ENCODE data around the gene CCKAR. TPM values are rescaled to one million over a fixed set of nuclear protein-coding genes. Genes with fewer than 3 reads are reported as not detected.

Gene CCKAR
- polyA plus RNA-seq (2013) = not detected

DNA sequence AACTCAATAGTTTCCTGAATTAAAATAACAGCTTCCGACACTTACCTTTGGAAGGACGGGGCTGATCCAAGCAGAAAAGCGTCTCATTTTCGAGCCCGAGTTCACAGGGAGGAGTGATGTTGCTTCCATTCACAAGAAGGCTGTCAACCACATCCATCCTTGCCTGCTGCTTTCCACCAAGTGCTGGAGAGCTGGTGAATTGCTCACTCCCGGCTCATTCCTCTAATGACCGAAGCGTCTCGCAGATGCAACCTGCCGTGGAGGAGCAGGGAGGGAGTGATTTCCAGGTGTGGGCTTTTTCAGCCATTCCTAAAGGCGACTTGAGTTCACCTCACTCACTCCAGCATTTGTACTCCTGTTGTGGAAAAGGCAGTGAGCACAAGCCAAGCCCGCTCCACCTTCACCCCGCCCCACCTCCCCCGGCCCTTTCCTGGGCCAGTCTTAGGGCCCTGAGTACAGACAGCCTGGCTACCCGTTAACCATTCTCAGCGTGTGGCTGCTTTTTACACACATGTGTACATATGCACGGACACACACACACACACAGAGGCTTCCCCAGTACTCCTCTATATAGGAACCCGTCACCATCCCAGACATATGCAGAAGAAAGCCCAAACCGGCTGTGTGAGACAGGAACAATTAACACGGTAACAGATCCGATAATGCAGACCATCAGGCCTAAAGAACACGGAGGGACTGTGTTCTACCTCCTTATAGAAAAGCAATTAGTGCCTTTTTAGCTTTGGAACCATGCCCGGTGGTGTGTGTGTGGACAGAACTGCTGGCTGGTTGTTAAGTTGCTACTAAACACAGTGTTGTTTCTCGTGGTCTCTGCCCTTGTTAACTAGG, at the start of gene CCKAR:
TSS of gene CCKAR (minus strand) at position 374 of the 849 bp plus-strand sequence. CDS start at position 157, 217 bp downstream.
- no peak for DNase-seq
- Histone ChIP-seq H3K9me3 (ENCODE audit: control extremely low read depth in 1 of 5, control insufficient read depth in 4 of 5, insufficient read depth in 2 of 5, low read depth in 1 of 5, low read length in 4 of 5) (peaks cover 0 to 4% (median 0%) of the 10 kb centered on the region in 5 experiments), H3K27me3 (replicated peaks in 2 of 5; ENCODE audit: control insufficient read depth in 4 of 5, insufficient read depth in 5 of 5, low read length in 4 of 5) (peaks cover 0 to 13% (median 2%) of the 10 kb centered on the region in 5 experiments), H3K36me3 (ENCODE audit: control insufficient read depth in 4 of 4, insufficient read depth in 4 of 4, low read length in 3 of 4) (no peaks in the 10 kb centered on the region), H3K4me1 (ENCODE audit: control extremely low read depth in 1 of 4, control insufficient read depth in 4 of 4, insufficient read depth in 4 of 4, low read length in 3 of 4) (no peaks in the 10 kb centered on the region), H3K4me3 (ENCODE audit: control insufficient read depth in 1 of 7, extremely low read depth in 1 of 7, insufficient read depth in 4 of 7, low read depth in 2 of 7, low read length in 6 of 7) (no peak within 1 kb of the TSS), H3K27ac (ENCODE audit: insufficient read depth in 1 of 2, low read depth in 1 of 2, low read length in 2 of 2, poor library complexity in 1 of 2, severe bottlenecking in 2 of 2) (no peak within 1 kb of the TSS)
- ChIA-PET POLR2A (no interaction called here), CTCF (interaction anchor here (1.7 kb wide), 1 partner anchor 8 kb away, joined by 4 read pairs; no protein-coding TSS in a partner anchor)
- WGBS (ENCODE audit: insufficient coverage) = 92% methylated on average over 20 of the region's 24 CpGs

DNA sequence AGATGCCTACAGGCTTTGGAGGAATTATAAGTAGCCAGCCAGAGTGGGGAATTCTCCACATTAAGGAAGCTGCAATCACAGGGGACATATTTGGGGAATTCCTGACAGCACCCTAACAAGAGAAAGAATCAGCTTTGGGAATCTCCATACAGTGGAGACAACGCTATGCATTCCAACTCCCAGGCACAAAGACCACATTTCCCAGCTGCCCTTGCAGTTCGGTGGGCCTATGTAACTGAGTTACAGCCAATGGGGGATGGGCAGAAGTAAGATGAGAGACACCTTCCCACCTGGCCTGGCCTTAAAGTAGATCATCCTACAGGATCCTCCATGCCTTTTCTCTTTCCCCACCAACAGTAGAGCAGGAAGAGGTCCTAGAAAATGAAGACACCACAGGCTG, 43.4 kb upstream of the CCKAR start:
- Histone ChIP-seq H3K4me3 (ENCODE audit: control insufficient read depth in 1 of 7, extremely low read depth in 1 of 7, insufficient read depth in 4 of 7, low read depth in 2 of 7, low read length in 6 of 7) (no peak overlapping the region), H3K27me3 (replicated peaks in 2 of 5; ENCODE audit: control insufficient read depth in 4 of 5, insufficient read depth in 5 of 5, low read length in 4 of 5) (no peaks in the 10 kb centered on the region), H3K4me1 (ENCODE audit: control extremely low read depth in 1 of 4, control insufficient read depth in 4 of 4, insufficient read depth in 4 of 4, low read length in 3 of 4) (no peaks in the 10 kb centered on the region), H3K9me3 (ENCODE audit: control extremely low read depth in 1 of 5, control insufficient read depth in 4 of 5, insufficient read depth in 2 of 5, low read depth in 1 of 5, low read length in 4 of 5) (no peaks in the 10 kb centered on the region), H3K36me3 (ENCODE audit: control insufficient read depth in 4 of 4, insufficient read depth in 4 of 4, low read length in 3 of 4) (no peaks in the 10 kb centered on the region), H3K27ac (ENCODE audit: insufficient read depth in 1 of 2, low read depth in 1 of 2, low read length in 2 of 2, poor library complexity in 1 of 2, severe bottlenecking in 2 of 2) (no peak overlapping the region)
- DNase-seq = no peak
- POLR2A ChIA-PET = no interaction called here
- CTCF ChIA-PET = interaction anchor here (1.5 kb wide), 1 partner anchor 10 kb away, joined by 3 read pairs; no protein-coding TSS in a partner anchor
- WGBS (ENCODE audit: insufficient coverage) = 100% methylated on average over 1 of the region's 2 CpGs

DNA sequence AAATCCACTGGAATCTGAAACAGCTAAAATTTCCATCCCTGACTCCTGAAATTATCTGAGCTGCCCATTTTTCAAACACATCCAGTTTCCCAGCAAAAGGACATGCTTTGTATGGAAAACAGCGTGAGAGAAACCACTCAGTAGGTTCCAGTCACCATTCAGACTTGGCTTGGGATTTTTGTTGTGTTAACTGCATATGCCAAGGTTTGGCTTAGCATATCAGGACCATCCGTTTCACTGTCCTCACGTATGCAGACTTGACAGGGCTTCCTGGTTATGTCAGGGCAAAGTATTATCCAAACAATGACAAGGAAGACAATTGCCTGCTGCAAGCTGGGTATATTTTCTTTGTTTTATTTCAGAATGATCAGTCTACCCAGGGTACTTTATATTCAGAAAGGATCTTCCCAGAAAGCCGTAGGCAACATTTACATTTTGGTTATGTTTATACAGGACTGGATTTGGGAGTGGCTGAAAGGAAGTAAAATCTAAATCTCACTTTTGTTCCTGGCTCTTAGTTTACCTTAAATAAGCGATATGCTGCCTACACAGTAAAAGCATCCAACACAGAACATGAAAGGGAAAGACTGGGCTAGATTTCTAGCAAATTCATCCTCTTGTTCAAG, 41.3 kb upstream of the CCKAR start:
- no peak for DNase-seq
- POLR2A ChIA-PET = no interaction called here

GRCh38 chr4:26530099-26530498, 39.8 kb upstream of the CCKAR start:
- Histone ChIP-seq H3K4me1 (ENCODE audit: control extremely low read depth in 1 of 4, control insufficient read depth in 4 of 4, insufficient read depth in 4 of 4, low read length in 3 of 4) (no peaks in the 10 kb centered on the region), H3K27me3 (replicated peaks in 2 of 5; ENCODE audit: control insufficient read depth in 4 of 5, insufficient read depth in 5 of 5, low read length in 4 of 5) (no peaks in the 10 kb centered on the region), H3K36me3 (ENCODE audit: control insufficient read depth in 4 of 4, insufficient read depth in 4 of 4, low read length in 3 of 4) (no peaks in the 10 kb centered on the region), H3K27ac (ENCODE audit: insufficient read depth in 1 of 2, low read depth in 1 of 2, low read length in 2 of 2, poor library complexity in 1 of 2, severe bottlenecking in 2 of 2) (no peak overlapping the region), H3K9me3 (ENCODE audit: control extremely low read depth in 1 of 5, control insufficient read depth in 4 of 5, insufficient read depth in 2 of 5, low read depth in 1 of 5, low read length in 4 of 5) (no peaks in the 10 kb centered on the region), H3K4me3 (ENCODE audit: control insufficient read depth in 1 of 7, extremely low read depth in 1 of 7, insufficient read depth in 4 of 7, low read depth in 2 of 7, low read length in 6 of 7) (no peak overlapping the region)
- WGBS (ENCODE audit: insufficient coverage) = 100% methylated on average over 3 of the region's 5 CpGs
- ChIA-PET CTCF (no interaction called here), POLR2A (no interaction called here)
- DNase-seq = no peak

More for the DNA sequence above, 41.3 kb upstream of the CCKAR start:
- Histone ChIP-seq H3K9me3 (ENCODE audit: control extremely low read depth in 1 of 5, control insufficient read depth in 4 of 5, insufficient read depth in 2 of 5, low read depth in 1 of 5, low read length in 4 of 5) (no peaks in the 10 kb centered on the region), H3K4me3 (ENCODE audit: control insufficient read depth in 1 of 7, extremely low read depth in 1 of 7, insufficient read depth in 4 of 7, low read depth in 2 of 7, low read length in 6 of 7) (no peak overlapping the region), H3K4me1 (ENCODE audit: control extremely low read depth in 1 of 4, control insufficient read depth in 4 of 4, insufficient read depth in 4 of 4, low read length in 3 of 4) (no peaks in the 10 kb centered on the region), H3K27ac (ENCODE audit: insufficient read depth in 1 of 2, low read depth in 1 of 2, low read length in 2 of 2, poor library complexity in 1 of 2, severe bottlenecking in 2 of 2) (no peak overlapping the region), H3K27me3 (replicated peaks in 2 of 5; ENCODE audit: control insufficient read depth in 4 of 5, insufficient read depth in 5 of 5, low read length in 4 of 5) (no peaks in the 10 kb centered on the region), H3K36me3 (ENCODE audit: control insufficient read depth in 4 of 4, insufficient read depth in 4 of 4, low read length in 3 of 4) (no peaks in the 10 kb centered on the region)
- CTCF ChIA-PET = no interaction called here
- WGBS (ENCODE audit: insufficient coverage) = 97% methylated on average over 4 of the region's 5 CpGs

- H3K9me3 ChIP-seq (ENCODE audit: control extremely low read depth in 1 of 5, control insufficient read depth in 4 of 5, insufficient read depth in 2 of 5, low read depth in 1 of 5, low read length in 4 of 5) = no peaks in the 10 kb centered on the region
- no peaks in the 10 kb centered on the region for H3K4me1 ChIP-seq (ENCODE audit: control extremely low read depth in 1 of 4, control insufficient read depth in 4 of 4, insufficient read depth in 4 of 4, low read length in 3 of 4)
- WGBS (ENCODE audit: insufficient coverage) = 77% methylated on average over 5 of the region's 5 CpGs
- DNase-seq = no peak
- no peak overlapping the region for H3K4me3 ChIP-seq (ENCODE audit: control insufficient read depth in 1 of 7, extremely low read depth in 1 of 7, insufficient read depth in 4 of 7, low read depth in 2 of 7, low read length in 6 of 7)
- ChIA-PET POLR2A (no interaction called here), CTCF (no interaction called here)
- no peak overlapping the region for H3K27ac ChIP-seq (ENCODE audit: insufficient read depth in 1 of 2, low read depth in 1 of 2, low read length in 2 of 2, poor library complexity in 1 of 2, severe bottlenecking in 2 of 2)
- no peaks in the 10 kb centered on the region for H3K27me3 ChIP-seq (replicated peaks in 2 of 5; ENCODE audit: control insufficient read depth in 4 of 5, insufficient read depth in 5 of 5, low read length in 4 of 5)
- H3K36me3 ChIP-seq (ENCODE audit: control insufficient read depth in 4 of 4, insufficient read depth in 4 of 4, low read length in 3 of 4) = no peaks in the 10 kb centered on the region
Measured at GRCh38 chr4:26529479-26529878, 39.2 kb upstream of the CCKAR start.

DNA sequence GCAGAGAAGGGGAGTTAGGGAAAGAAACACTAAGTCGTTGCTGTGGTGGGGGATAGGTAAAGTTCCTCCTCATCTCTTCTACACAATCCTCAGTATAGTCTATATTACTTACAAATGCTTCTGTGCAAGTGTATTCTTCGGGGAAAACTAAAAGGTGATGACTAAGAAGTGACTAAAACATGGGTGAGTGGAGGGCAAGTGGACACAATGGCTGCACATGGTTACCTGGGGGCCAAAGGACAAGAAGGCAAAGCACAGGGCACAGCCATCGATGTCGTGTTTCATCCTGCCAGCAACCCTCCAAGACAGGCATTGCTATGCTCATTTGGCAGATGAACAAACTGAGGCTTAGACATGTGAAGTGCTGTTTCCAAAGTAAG, 35.5 kb upstream of the CCKAR start:
- Histone ChIP-seq H3K4me1 (ENCODE audit: control extremely low read depth in 1 of 4, control insufficient read depth in 4 of 4, insufficient read depth in 4 of 4, low read length in 3 of 4) (no peaks in the 10 kb centered on the region), H3K36me3 (ENCODE audit: control insufficient read depth in 4 of 4, insufficient read depth in 4 of 4, low read length in 3 of 4) (no peaks in the 10 kb centered on the region), H3K4me3 (ENCODE audit: control insufficient read depth in 1 of 7, extremely low read depth in 1 of 7, insufficient read depth in 4 of 7, low read depth in 2 of 7, low read length in 6 of 7) (no peak overlapping the region), H3K9me3 (ENCODE audit: control extremely low read depth in 1 of 5, control insufficient read depth in 4 of 5, insufficient read depth in 2 of 5, low read depth in 1 of 5, low read length in 4 of 5) (no peaks in the 10 kb centered on the region), H3K27me3 (replicated peaks in 2 of 5; ENCODE audit: control insufficient read depth in 4 of 5, insufficient read depth in 5 of 5, low read length in 4 of 5) (peaks cover 0 to 2% (median 0%) of the 10 kb centered on the region in 5 experiments), H3K27ac (ENCODE audit: insufficient read depth in 1 of 2, low read depth in 1 of 2, low read length in 2 of 2, poor library complexity in 1 of 2, severe bottlenecking in 2 of 2) (no peak overlapping the region)
- 100% methylated on average over 1 of the region's 4 CpGs for WGBS (ENCODE audit: insufficient coverage)
- no peak for DNase-seq
- ChIA-PET CTCF (no interaction called here), POLR2A (no interaction called here)

DNA sequence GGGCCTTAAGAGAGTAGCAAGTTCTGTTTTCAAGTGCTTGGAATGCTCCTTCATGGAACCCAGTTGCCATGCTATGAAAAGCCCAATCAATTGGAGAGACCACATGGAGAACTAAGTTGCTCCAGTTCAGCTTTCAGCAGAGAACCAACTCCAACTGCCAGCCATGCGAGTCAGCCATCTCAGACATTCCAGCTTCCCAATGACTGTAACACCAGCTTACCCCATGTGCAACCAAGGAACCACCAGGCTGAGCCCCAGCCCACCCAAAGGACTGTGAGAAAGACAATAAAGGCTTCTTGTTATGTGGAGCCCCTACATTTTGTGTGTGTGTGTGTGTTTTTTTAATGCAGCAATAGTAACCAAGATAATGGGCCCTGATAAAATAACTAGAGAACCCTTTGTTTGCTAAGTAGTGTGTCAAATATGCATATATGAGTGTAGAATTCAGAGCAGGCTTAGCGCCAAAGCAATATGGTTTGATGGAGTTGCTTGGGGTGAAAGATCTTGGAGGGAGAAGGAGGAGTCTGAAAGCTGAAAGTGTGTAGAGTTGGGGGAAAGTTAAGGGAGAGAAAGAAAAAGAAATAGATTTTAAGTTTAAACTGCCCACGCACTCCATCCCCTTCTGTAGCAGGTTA, 35.0 kb upstream of the CCKAR start:
- H3K4me1 ChIP-seq (ENCODE audit: control extremely low read depth in 1 of 4, control insufficient read depth in 4 of 4, insufficient read depth in 4 of 4, low read length in 3 of 4) = no peaks in the 10 kb centered on the region
- H3K9me3 ChIP-seq (ENCODE audit: control extremely low read depth in 1 of 5, control insufficient read depth in 4 of 5, insufficient read depth in 2 of 5, low read depth in 1 of 5, low read length in 4 of 5) = no peaks in the 10 kb centered on the region
- ChIA-PET POLR2A (no interaction called here), CTCF (no interaction called here)
- whole genome bisulfite sequencing (ENCODE audit: insufficient coverage) = 100% methylated on average over 2 of the region's 3 CpGs
- H3K36me3 ChIP-seq (ENCODE audit: control insufficient read depth in 4 of 4, insufficient read depth in 4 of 4, low read length in 3 of 4) = no peaks in the 10 kb centered on the region
- no peak overlapping the region for H3K27ac ChIP-seq (ENCODE audit: insufficient read depth in 1 of 2, low read depth in 1 of 2, low read length in 2 of 2, poor library complexity in 1 of 2, severe bottlenecking in 2 of 2)
- DNase-seq = no peak
- H3K27me3 ChIP-seq (replicated peaks in 2 of 5; ENCODE audit: control insufficient read depth in 4 of 5, insufficient read depth in 5 of 5, low read length in 4 of 5) = peaks cover 0 to 2% (median 0%) of the 10 kb centered on the region in 5 experiments
- no peak overlapping the region for H3K4me3 ChIP-seq (ENCODE audit: control insufficient read depth in 1 of 7, extremely low read depth in 1 of 7, insufficient read depth in 4 of 7, low read depth in 2 of 7, low read length in 6 of 7)

Measured in common myeloid progenitor, CD34-positive (primary cell).